C4-2B (cell line): ENCODE data around the gene ARAP2.

Source experiments
- ZFX ChIP-seq: fragments of 450-650 bp; IDR thresholded peaks from 2 replicates; pipeline ENCODE4 v1.6.1; 2017
- TF ChIP-seq, protein P1 (sequence below): fragments of 450-650 bp; conservative IDR thresholded peaks from 2 replicates; pipeline ENCODE4 v1.5.1; 2017; ENCODE audit warnings: mild to moderate bottlenecking

DNA sequence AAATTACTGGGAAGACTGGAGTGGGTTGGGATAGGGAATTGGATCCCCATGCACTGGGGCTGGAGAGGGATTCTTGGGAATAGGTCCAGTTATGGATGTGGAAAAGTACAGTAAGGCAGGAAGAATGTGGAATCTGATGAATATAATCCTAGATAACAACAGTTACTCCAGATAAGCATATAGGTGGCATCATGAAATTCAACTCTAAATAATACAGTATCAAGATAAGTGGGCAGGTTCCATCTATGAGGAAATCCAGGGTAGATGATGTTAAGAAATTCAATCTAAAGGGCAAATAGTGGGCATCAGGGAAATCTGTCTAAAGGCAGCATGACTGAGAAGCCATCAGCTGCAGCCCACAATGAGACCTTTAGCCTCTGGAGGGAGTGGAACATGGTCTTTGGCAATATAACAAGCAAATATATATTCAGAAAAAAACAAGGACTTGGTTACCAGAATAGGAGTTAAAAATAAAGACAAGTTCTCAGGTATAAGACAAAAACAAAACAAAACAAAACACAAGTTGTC lies 38.3 kb upstream of the ARAP2 start:
- TF ChIP-seq, protein P1, sequence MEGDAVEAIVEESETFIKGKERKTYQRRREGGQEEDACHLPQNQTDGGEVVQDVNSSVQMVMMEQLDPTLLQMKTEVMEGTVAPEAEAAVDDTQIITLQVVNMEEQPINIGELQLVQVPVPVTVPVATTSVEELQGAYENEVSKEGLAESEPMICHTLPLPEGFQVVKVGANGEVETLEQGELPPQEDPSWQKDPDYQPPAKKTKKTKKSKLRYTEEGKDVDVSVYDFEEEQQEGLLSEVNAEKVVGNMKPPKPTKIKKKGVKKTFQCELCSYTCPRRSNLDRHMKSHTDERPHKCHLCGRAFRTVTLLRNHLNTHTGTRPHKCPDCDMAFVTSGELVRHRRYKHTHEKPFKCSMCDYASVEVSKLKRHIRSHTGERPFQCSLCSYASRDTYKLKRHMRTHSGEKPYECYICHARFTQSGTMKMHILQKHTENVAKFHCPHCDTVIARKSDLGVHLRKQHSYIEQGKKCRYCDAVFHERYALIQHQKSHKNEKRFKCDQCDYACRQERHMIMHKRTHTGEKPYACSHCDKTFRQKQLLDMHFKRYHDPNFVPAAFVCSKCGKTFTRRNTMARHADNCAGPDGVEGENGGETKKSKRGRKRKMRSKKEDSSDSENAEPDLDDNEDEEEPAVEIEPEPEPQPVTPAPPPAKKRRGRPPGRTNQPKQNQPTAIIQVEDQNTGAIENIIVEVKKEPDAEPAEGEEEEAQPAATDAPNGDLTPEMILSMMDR, result no peak
- TF ChIP-seq ZFX, result no peak
